Measurements from ENCODE around the gene RPL32.
"Not testable (repeated sequence)": the region's sequence is repeated elsewhere in the genome, so short reads cannot be mapped to it uniquely, and the experiment has no call there.

Gene RPL32

DNA sequence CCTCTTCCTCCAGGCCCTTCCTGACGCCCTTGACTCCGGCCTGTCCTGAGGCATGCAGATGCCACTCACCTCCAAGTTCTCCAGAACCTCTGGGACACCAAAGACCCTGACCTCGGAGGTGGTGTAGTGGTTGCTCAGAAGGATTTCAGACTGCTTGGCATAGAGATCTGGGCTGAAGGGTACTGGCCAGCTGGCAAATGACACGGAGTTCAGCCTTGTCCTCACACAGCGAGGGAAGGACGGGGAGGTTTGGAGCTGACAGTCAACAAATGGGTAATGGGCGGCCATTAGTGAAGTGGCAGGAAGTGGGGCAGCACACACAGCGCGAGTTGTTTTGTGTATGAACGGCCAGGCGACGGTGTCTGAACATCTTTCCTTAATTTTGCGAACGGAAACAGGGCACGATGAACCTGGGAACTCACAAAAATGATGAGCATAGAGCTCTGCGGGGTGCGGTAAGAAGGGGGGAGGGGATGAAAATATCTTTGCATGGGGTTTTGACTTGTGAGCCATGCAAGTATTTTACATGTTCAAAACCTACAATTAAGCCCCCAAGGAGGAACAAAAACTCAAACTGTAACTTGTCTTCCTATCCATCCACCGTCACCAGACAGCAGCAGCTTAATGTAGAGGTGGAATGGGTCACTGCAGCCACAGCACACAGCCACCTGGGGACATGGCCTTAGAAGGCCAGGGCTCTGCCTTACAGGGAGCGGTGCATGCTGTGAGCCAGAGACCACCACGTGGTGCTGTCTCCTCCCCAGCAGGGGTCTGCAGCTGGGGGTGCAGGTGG, 43.6 kb upstream of the RPL32 start:
- Mint-ChIP-seq H3K4me3 (no peak overlapping the region), H3K36me3 (ENCODE audit: low read depth) (no peaks in the 10 kb centered on the region), H3K27me3 (ENCODE audit: low read depth) (peaks cover 24% of the 10 kb centered on the region), H3K4me1 (peaks cover 3% of the 10 kb centered on the region), H3K9me3 (no peaks in the 10 kb centered on the region), H3K27ac (no peak overlapping the region)
- no peak for TF ChIP-seq CTCF (IDR thresholded peaks at IDR 0.05; ENCODE audit: unreplicated experiment in 3 of 3)

- Mint-ChIP-seq H3K9me3 (no peaks in the 10 kb centered on the region), H3K4me1 (peaks cover 3% of the 10 kb centered on the region), H3K4me3 (no peak overlapping the region), H3K36me3 (ENCODE audit: low read depth) (no peaks in the 10 kb centered on the region), H3K27me3 (ENCODE audit: low read depth) (peaks cover 16% of the 10 kb centered on the region), H3K27ac (no peak overlapping the region)
- no peak for TF ChIP-seq CTCF (IDR thresholded peaks at IDR 0.05; ENCODE audit: unreplicated experiment in 3 of 3)
These were observed 42.9 kb upstream of the RPL32 start for GRCh38 chr3:12884186-12884680.

DNA sequence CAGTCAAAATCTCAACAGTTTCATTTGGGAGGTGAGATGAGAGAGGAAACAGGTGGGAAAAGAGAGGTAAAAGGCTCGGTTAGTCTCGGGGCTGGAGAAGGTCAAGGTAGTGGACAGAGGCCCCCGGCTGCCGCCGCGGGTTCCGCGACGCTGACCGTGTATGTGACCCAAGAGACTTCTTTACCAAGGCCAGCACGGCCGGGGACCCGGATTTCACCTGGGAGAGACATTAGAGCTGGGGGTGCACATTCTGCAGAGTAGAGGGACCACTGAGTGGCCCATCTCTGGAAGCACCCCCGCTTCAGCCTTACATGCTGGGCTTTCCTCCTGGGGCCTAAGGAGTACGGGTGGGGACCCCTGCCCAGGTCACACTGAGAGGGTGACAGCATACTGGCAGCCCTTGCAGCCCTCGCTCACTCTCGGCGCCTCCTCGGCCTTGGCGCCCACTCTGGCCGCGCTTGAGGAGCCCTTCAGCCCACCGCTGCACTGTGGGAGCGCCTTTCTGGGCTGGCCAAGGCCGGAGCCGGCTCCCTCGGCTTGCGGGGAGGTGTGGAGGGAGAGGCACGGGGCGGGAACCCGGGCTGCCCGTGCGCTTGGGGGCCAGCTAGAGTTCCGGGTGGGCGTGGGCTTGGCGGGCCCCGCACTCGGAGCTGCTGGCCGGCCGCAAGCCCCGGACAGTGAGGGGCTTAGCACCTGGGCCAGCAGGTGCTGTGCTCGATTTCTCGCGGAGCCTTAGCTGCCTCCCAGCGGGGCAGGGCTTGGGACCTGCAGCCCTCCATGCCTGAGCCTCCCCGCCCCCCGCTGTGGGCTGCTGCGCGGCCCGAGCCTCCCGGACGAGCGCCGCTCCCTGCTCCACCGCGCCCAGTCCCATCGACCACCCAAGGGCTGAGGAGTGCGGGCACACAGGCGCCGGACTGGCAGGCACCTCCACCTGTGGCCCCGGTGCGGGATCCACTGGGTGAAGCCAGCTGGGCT, 41.3 kb upstream of the RPL32 start:
- Mint-ChIP-seq H3K9me3 (no peaks in the 10 kb centered on the region), H3K36me3 (ENCODE audit: low read depth) (no peaks in the 10 kb centered on the region), H3K27ac (no peak overlapping the region), H3K4me1 (peaks cover 10% of the 10 kb centered on the region), H3K27me3 (ENCODE audit: low read depth) (peaks cover 12% of the 10 kb centered on the region), H3K4me3 (no peak overlapping the region)
- no peak for TF ChIP-seq CTCF (IDR thresholded peaks at IDR 0.05; ENCODE audit: unreplicated experiment in 3 of 3)

GRCh38 chr3:12881858-12882257, 40.5 kb upstream of the RPL32 start:
- not testable (repeated sequence) for H3K4me1 Mint-ChIP-seq; H3K27ac Mint-ChIP-seq; H3K9me3 Mint-ChIP-seq; H3K4me3 Mint-ChIP-seq; H3K27me3 Mint-ChIP-seq (ENCODE audit: low read depth); H3K36me3 Mint-ChIP-seq (ENCODE audit: low read depth)

GRCh38 chr3:12879191-12879815, 37.9 kb upstream of the RPL32 start:
- no peaks in the 10 kb centered on the region for H3K9me3 Mint-ChIP-seq
- no peak overlapping the region for H3K27ac Mint-ChIP-seq
- peaks cover 8% of the 10 kb centered on the region for H3K4me1 Mint-ChIP-seq
- peaks cover 4% of the 10 kb centered on the region for H3K27me3 Mint-ChIP-seq (ENCODE audit: low read depth)
- TF ChIP-seq CTCF (IDR thresholded peaks at IDR 0.05; ENCODE audit: unreplicated experiment in 3 of 3), result no peak
- H3K4me3 Mint-ChIP-seq, result peak overlapping the region in 1 of 3 experiments; percentile 28
- no peaks in the 10 kb centered on the region for H3K36me3 Mint-ChIP-seq (ENCODE audit: low read depth)

DNA sequence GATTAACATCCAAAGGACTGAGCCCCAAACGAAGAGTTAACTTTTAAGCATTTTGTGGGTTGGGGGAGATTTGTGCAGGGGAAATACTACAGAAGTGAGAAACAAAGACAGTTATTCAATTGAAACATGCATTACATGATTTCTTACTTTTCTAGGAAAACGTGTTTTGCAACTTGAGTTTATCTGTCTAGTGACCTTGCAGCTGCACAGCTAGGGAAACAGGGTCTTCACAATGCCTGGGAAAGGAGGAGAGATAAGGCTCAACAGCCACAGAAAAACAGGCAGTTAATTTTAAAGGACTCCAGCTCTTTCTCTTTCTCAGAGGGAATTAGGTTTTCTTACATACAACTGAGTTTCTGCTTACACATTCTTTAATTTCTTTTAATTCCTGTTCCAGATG, 37.4 kb upstream of the RPL32 start:
- not testable (repeated sequence) for H3K4me3 Mint-ChIP-seq; H3K4me1 Mint-ChIP-seq; H3K9me3 Mint-ChIP-seq; H3K36me3 Mint-ChIP-seq (ENCODE audit: low read depth); H3K27ac Mint-ChIP-seq; H3K27me3 Mint-ChIP-seq (ENCODE audit: low read depth)

All from nephron (organoid).